NCI-H524 treated with DMSO at 0.1 percent for 48 hours (cell line): ENCODE results near the gene MRPS31.

ENCODE experiments used
- DNase-seq: peaks from one replicate; lab custom pipeline; 2025; lab: John Stamatoyannopoulos, UW

The MRPS31 gene

GRCh38 chr13:40770934-40771618, at the start of gene MRPS31:
Gene MRPS31 (minus strand): TSS chr13:40771190. CDS start chr13:40771136, 54 bp downstream.
- DNase-seq: peak; percentile 70

DNA sequence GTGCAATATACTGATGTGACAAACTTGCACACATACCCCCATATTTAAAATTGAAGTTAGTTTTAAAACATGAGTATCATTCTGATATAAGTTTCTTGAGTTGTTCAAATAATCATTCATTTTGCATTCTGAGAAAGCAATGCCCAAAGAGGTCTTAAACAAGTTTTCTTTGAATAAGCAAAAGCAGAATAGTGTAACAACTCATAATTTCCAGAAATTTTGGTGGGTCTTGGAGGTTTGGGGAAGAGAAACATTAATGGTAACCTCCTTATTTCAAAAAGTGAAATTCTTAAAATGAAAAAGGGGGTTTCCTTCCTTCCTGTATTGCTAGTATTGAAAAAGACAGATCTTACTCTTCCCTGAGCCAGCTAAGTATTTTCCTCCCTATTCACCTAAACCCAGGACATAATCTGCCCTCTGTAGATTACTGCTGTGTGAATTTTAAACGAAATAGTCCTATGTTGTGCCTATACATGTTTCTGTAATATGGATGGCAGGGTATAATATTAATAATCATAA, 48.9 kb upstream of the MRPS31 start:
- DNase-seq: no peak

- DNase-seq: no peak
These were observed 47.9 kb upstream of the MRPS31 start for GRCh38 chr13:40818926-40819325.

- DNase-seq: no peak
These were observed 43.8 kb upstream of the MRPS31 start for GRCh38 chr13:40814803-40815202.

- no peak for DNase-seq
These were observed 42.9 kb upstream of the MRPS31 start for GRCh38 chr13:40813667-40814454.

- no peak for DNase-seq
These were observed 41.9 kb upstream of the MRPS31 start for GRCh38 chr13:40812724-40813445.

DNA sequence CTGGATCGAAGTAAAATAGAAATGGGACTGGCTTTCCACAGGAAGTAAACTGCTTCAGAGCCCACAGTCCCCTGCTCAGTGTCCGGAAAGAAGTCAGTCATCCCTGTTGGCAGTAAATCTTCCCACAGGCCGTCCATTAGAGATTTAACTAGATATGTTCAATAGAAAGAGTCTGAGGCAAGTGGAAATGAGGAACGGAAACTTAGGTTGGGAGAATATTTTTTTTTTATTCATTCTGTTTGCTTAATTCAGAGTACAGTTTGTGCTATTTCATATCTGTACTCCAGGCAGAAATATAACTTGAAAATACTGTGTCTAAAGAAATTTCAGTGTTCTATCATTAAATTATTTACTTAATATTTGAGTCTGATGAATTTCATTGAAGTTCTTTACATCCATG, 41.1 kb upstream of the MRPS31 start:
- DNase-seq: no peak

DNA sequence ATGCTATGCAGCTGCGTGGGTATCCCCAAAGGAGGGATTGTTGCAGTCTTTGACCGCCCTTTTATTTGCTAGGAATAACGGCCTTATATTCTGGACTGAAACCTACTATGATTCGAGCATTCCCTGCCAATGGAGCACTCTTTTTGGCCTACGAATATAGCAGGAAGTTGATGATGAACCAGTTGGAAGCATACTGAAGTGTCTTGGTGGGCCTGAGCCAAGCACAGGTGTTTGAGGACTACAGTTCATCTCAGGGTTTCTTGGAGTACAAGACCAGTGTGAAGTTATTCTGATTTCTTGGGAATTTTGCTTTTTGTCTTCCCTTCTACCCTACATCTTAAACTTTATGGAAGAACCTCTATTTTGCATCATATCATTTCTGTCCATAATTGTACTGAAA, 38.5 kb upstream of the MRPS31 start:
- DNase-seq: no peak

DNA sequence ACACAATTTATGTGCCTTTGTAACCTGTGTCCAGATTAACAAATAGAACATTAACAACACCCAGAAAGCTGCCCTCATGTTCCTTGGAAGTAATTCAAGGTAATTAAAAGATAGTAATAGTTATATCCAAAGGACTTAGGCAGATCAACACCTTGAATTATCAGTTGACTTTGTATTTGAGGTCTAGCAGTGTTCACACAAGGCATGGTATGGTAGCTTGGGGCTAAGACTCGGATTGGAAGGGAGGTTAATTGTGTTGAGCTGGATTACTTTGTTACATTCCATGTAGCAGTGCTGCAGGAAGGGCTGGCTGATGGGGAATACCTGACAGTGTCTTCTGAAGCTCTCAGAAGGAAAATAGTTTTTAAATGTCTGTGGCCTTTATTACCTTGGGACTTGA, 35.3 kb upstream of the MRPS31 start:
- DNase-seq: no peak

GRCh38 chr13:40803316-40803715, 32.3 kb upstream of the MRPS31 start:
- DNase-seq: no peak

DNA sequence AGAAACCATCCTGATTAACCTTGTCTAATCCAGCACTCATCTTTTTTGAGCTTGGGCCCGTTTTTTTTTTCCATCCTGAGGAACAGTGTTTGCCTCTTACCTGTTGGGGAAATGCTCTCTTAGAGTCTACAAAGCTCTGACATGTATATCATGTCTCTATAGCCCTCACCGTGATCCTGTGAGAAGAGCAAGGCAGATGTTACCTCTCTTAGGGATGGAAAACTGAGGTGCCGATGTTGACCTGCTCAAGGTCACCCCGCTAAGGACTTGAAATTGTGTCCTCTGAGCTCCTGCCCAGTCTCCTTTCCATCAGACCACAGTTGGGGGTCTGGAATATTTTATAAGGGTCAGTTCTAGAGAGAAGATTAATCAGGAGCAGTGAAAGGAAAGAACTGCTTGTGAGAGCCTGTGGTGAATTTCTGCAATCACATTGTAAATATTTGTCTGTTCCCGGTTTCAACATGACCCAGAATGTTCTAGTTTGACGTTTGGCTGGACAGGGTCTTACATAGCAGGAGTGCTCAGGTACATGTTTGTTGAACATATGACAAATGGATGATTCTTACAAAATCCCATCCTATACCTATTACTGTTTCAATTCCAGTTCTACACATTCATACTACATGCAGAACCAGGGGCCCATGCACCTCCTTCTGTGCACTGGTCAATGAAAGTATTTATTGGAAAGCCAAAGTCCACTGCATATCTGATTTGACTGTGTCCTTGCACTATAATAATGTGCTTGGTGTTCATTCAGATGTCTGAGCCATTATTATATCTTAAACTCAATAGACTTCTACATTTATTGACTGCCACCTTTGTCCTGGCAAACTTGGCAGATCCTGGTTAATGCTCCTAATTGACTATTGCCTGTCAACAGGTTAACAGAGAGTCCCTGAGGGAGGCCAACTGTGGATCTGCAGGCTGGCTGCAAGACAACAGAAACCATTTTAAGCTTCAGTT, 30.5 kb upstream of the MRPS31 start:
- DNase-seq: no peak

- DNase-seq: no peak
These were observed 29.6 kb upstream of the MRPS31 start for GRCh38 chr13:40800559-40800958.

DNA sequence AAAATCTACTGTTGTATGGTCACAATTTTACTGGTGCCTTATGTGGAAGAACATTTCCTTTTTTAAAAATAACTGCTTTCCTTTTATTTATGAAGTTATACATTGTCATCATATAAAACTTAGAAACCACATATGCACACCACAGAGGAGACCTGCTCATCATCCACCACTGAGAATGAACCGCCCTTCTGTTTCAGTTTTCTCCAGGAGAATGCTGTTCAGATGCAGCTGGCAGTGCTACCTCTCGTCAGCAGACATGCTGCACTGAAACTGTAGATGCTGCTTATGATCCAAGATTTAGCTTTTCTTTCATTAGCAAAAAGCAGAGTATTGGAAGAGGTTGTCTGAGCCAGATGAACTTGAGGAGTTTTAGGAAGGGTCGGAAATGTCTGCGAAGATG, 28.5 kb upstream of the MRPS31 start:
- DNase-seq: no peak

DNA sequence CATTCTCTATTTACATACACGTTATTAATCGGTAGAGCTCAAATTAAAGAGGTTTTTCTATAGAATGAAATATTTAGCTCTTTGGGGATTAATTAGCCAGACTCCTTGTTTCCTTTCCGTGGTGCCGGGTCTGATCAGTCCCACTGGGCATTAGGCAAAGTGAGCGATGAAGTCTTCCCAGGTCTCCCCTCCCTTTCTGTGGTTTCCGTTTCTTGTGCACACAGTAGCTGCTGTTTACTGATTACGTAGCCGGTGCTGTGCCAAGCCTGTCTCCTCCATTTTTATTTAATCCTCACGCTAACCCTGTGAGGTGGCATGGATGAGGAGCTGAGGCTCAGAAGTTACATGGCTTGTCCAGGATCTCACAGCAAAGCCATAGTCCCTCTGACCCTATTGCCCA, 27.4 kb upstream of the MRPS31 start:
- no peak for DNase-seq

DNA sequence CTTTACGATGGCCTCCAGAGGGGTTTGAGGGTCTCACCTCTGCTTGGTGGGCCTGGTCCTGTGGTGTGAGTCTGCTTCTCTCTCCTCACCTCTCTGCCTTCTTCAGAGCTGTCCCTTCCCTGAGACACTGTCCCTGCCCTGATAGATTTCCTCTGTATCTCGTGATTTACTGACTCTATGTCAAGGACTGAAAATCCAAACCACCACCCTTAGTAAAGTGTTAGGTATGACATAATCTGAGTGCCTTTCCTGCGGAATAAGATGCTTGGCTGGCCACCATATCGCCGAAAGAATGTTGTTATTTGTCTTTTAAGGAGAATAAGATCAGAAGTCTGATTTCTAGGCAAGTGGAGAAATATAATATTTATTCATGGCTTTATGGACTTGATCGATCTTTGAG, 25.7 kb upstream of the MRPS31 start:
- no peak for DNase-seq

GRCh38 chr13:40794414-40795368, 23.7 kb upstream of the MRPS31 start:
- DNase-seq: no peak

DNA sequence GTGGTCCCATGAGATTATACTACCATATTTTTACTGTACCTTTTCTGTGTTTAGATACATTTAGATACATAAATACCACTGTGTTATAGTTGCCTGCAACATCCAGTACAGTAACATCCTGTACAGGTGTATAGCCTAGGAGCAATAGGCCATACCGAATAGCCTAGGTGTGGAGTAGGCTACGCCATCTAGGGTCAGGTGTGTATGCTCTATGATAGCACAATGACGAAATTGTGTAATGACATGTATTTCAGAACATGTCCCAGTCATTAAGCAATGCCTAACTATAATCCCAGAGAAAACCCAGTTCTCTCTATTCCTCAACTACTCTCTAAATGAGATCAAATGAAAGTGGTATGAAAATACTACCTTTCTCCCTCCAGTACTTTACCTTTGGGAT, 22.3 kb upstream of the MRPS31 start:
- no peak for DNase-seq

GRCh38 chr13:40792284-40793051, 21.5 kb upstream of the MRPS31 start:
- DNase-seq: no peak

- DNase-seq: no peak
These were observed 19.2 kb upstream of the MRPS31 start for GRCh38 chr13:40790154-40790616.
